GM23248 (cell line): Measurements from ENCODE around the gene CDH4. TPM values are rescaled to one million over a fixed set of nuclear protein-coding genes. Genes with fewer than 3 reads are reported as not detected.

Experiments used
- DNase-seq: peaks from one replicate; pipeline ENCODE4 v3.0.0-alpha.2; 2015
- H2AFZ ChIP-seq: fragments of 200-600 bp; sonication (generic); 2 replicates; pipeline ENCODE4 v1.6.1; 2016; ENCODE audit warnings: antibody characterized with exemption
- H3F3A ChIP-seq: fragments of 200-600 bp; sonication (generic); 2 replicates; pipeline ENCODE4 v1.6.1; 2016; ENCODE audit warnings: mild to moderate bottlenecking, antibody characterized with exemption, mixed run types; ENCODE audit not compliant: insufficient read depth
- H3K27ac ChIP-seq: fragments of 200-600 bp; sonication (generic); 2 replicates; pipeline ENCODE4 v1.5.1; 2016; ENCODE audit warnings: mild to moderate bottlenecking
- H3K27me3 ChIP-seq: fragments of 200-600 bp; sonication (generic); replicated peaks from 2 replicates; pipeline ENCODE4 v1.6.1; 2016; ENCODE audit warnings: mild to moderate bottlenecking; ENCODE audit not compliant: insufficient read depth
- H3K36me3 ChIP-seq: fragments of 200-600 bp; sonication (generic); 2 replicates; pipeline ENCODE4 v1.6.1; 2016; ENCODE audit warnings: low read depth, mild to moderate bottlenecking
- H3K4me1 ChIP-seq: fragments of 200-600 bp; sonication (generic); 2 replicates; pipeline ENCODE4 v1.6.1; 2016; ENCODE audit warnings: mild to moderate bottlenecking; ENCODE audit not compliant: insufficient read depth
- H3K4me2 ChIP-seq: fragments of 200-600 bp; sonication (generic); one replicate; pipeline ENCODE4 v1.6.1; 2016; ENCODE audit warnings: mild to moderate bottlenecking; ENCODE audit not compliant: unreplicated experiment
- H3K4me3 ChIP-seq: fragments of 200-600 bp; sonication (generic); 2 replicates; pipeline ENCODE4 v1.5.1; 2016; ENCODE audit warnings: mild to moderate bottlenecking
- H3K79me2 ChIP-seq: fragments of 200-600 bp; sonication (generic); 2 replicates; pipeline ENCODE4 v1.6.1; 2016; ENCODE audit warnings: mild to moderate bottlenecking; ENCODE audit not compliant: insufficient read depth
- H3K9ac ChIP-seq: fragments of 200-600 bp; sonication (generic); 2 replicates; pipeline ENCODE4 v1.6.1; 2016; ENCODE audit warnings: mild to moderate bottlenecking
- H3K9me2 ChIP-seq: fragments of 200-600 bp; sonication (generic); 2 replicates; pipeline ENCODE4 v1.6.1; 2016; ENCODE audit warnings: mixed run types, mild to moderate bottlenecking, moderate library complexity; ENCODE audit not compliant: insufficient read depth
- H3K9me3 ChIP-seq: fragments of 200-600 bp; sonication (generic); one replicate; pipeline ENCODE4 v1.6.1; 2017; ENCODE audit warnings: low read depth
- H4K20me1 ChIP-seq: fragments of 200-600 bp; sonication (generic); 2 replicates; pipeline ENCODE4 v1.6.0; 2016; ENCODE audit not compliant: insufficient read depth
- EZH2 ChIP-seq: fragments of 200-600 bp; sonication (generic); IDR thresholded peaks from 2 replicates; pipeline ENCODE4 v1.6.1; 2018; ENCODE audit warnings: antibody characterized with exemption, mild to moderate bottlenecking; ENCODE audit not compliant: insufficient read depth, poor library complexity, severe bottlenecking
- EZH2phosphoT487 ChIP-seq: fragments of 200-600 bp; sonication (generic); IDR thresholded peaks from 2 replicates; pipeline ENCODE4 v1.6.1; 2018; ENCODE audit warnings: antibody characterized with exemption, moderate library complexity, mild to moderate bottlenecking, low read depth; ENCODE audit not compliant: insufficient read depth
- WGBS, 2 experiments: methylation state at CpG; one replicate each; pipeline ENCODE4 v1.1.6; 2015 to 2017; ENCODE audit warnings: low lambda C conversion rate in 2 of 2, low coverage in 1 of 2; ENCODE audit errors: missing lambda C conversion rate in 2 of 2; 5-methylcytosine and 5-hydroxymethylcytosine counted together
- in situ Hi-C: fragments of 300-500 bp; cut with MboI; formaldehyde crosslinking; loops from 2 replicates; pipeline ENCODE4 v1.15.0; 2020
- polyA plus RNA-seq: library from polyadenylated mRNA; unstranded; fragments of >200 nt; fragmentation: Nextera tagmentation; extraction: Ambion mirVana; gene quantifications from 2 replicates; pipeline ENCODE4 v1.2.1, GENCODE V29; 2016
- total RNA-seq: library from RNA; depleted of rRNA; stranded (reverse); fragments of >200 nt; shearing (Covaris generic); gene quantifications from 2 replicates; pipeline ENCODE4 v1.2.3, GENCODE V29; 2014

CDH4 gene
- total and polyA plus RNA-seq, 2 experiments from 2014 or later, result 1.1 to 3.9 TPM

GRCh38 chr20:61708891-61709290 is 456.8 kb downstream of the CDH4 start:
- no peak overlapping the region for H3K27ac ChIP-seq
- no peak overlapping the region for H2AFZ ChIP-seq
- H3K9me2 ChIP-seq, result no peaks in the 10 kb centered on the region
- H3K9me3 ChIP-seq, result no peaks in the 10 kb centered on the region
- no peak overlapping the region for H3K4me2 ChIP-seq
- no peak for DNase-seq
- H3K79me2 ChIP-seq, result no peaks in the 10 kb centered on the region
- H3K27me3 ChIP-seq, result no peaks in the 10 kb centered on the region
- H3K4me1 ChIP-seq, result no peaks in the 10 kb centered on the region
- no peak overlapping the region for H3K9ac ChIP-seq
- H3K4me3 ChIP-seq, result no peak overlapping the region
- WGBS, 2 experiments, result 61 to 63% methylated on average over 11 of the region's 11 CpGs
- no peaks in the 10 kb centered on the region for H3K36me3 ChIP-seq
- TF ChIP-seq EZH2, result no peak
- TF ChIP-seq EZH2phosphoT487, result no peak
- in situ Hi-C loops, result no loop called here
- no peaks in the 10 kb centered on the region for H3F3A ChIP-seq
- H4K20me1 ChIP-seq, result no peaks in the 10 kb centered on the region

GRCh38 chr20:61710108-61710507 is 458.0 kb downstream of the CDH4 start:
- no peaks in the 10 kb centered on the region for H3K79me2 ChIP-seq
- H3K36me3 ChIP-seq, result no peaks in the 10 kb centered on the region
- H3K4me3 ChIP-seq, result no peak overlapping the region
- H3F3A ChIP-seq, result no peaks in the 10 kb centered on the region
- no peaks in the 10 kb centered on the region for H3K4me1 ChIP-seq
- no peak overlapping the region for H3K4me2 ChIP-seq
- no peaks in the 10 kb centered on the region for H3K27me3 ChIP-seq
- DNase-seq, result no peak
- 33 to 35% methylated on average over 8 of the region's 8 CpGs for WGBS, 2 experiments
- TF ChIP-seq EZH2, result no peak
- TF ChIP-seq EZH2phosphoT487, result no peak
- in situ Hi-C loops, result no loop called here
- no peak overlapping the region for H3K9ac ChIP-seq
- no peaks in the 10 kb centered on the region for H3K9me3 ChIP-seq
- H2AFZ ChIP-seq, result no peak overlapping the region
- no peaks in the 10 kb centered on the region for H3K9me2 ChIP-seq
- H4K20me1 ChIP-seq, result no peaks in the 10 kb centered on the region
- H3K27ac ChIP-seq, result no peak overlapping the region

GRCh38 chr20:61712688-61713087 is 460.6 kb downstream of the CDH4 start:
- H4K20me1 ChIP-seq, result no peaks in the 10 kb centered on the region
- H3F3A ChIP-seq, result no peaks in the 10 kb centered on the region
- whole genome bisulfite sequencing, 2 experiments, result 5 to 9% methylated on average over 8 to 9 of the region's 9 CpGs
- H3K9me3 ChIP-seq, result no peaks in the 10 kb centered on the region
- H3K4me3 ChIP-seq, result no peak overlapping the region
- H3K4me1 ChIP-seq, result no peaks in the 10 kb centered on the region
- H3K27me3 ChIP-seq, result no peaks in the 10 kb centered on the region
- no peaks in the 10 kb centered on the region for H3K79me2 ChIP-seq
- H2AFZ ChIP-seq, result no peak overlapping the region
- no peak overlapping the region for H3K4me2 ChIP-seq
- in situ Hi-C loops, result no loop called here
- H3K36me3 ChIP-seq, result no peaks in the 10 kb centered on the region
- no peaks in the 10 kb centered on the region for H3K9me2 ChIP-seq
- TF ChIP-seq EZH2, result no peak
- TF ChIP-seq EZH2phosphoT487, result no peak
- no peak overlapping the region for H3K27ac ChIP-seq
- DNase-seq, result no peak
- H3K9ac ChIP-seq, result no peak overlapping the region

- no peak overlapping the region for H2AFZ ChIP-seq
- 0 out of 2 replicates have a peak, but pooled peaks cover 8% of the 10 kb centered on the region for H3K27me3 ChIP-seq
- TF ChIP-seq EZH2phosphoT487 (no peak), EZH2 (no peak)
- H3K9ac ChIP-seq, result no peak overlapping the region
- H3K79me2 ChIP-seq, result no peaks in the 10 kb centered on the region
- H3K36me3 ChIP-seq, result no peaks in the 10 kb centered on the region
- in situ Hi-C loops, result no loop called here
- H3K4me3 ChIP-seq, result no peak overlapping the region
- H3K9me2 ChIP-seq, result no peaks in the 10 kb centered on the region
- no peaks in the 10 kb centered on the region for H4K20me1 ChIP-seq
- no peaks in the 10 kb centered on the region for H3K4me1 ChIP-seq
- H3K9me3 ChIP-seq, result no peaks in the 10 kb centered on the region
- H3K4me2 ChIP-seq, result no peak overlapping the region
- no peak overlapping the region for H3K27ac ChIP-seq
- DNase-seq, result no peak
- 44 to 45% methylated on average over 11 of the region's 11 CpGs for WGBS, 2 experiments
- H3F3A ChIP-seq, result no peaks in the 10 kb centered on the region
Observed at GRCh38 chr20:61718361-61719005, 466.4 kb downstream of the CDH4 start.
